ENCODE measurements around the gene AURKB.

DNA sequence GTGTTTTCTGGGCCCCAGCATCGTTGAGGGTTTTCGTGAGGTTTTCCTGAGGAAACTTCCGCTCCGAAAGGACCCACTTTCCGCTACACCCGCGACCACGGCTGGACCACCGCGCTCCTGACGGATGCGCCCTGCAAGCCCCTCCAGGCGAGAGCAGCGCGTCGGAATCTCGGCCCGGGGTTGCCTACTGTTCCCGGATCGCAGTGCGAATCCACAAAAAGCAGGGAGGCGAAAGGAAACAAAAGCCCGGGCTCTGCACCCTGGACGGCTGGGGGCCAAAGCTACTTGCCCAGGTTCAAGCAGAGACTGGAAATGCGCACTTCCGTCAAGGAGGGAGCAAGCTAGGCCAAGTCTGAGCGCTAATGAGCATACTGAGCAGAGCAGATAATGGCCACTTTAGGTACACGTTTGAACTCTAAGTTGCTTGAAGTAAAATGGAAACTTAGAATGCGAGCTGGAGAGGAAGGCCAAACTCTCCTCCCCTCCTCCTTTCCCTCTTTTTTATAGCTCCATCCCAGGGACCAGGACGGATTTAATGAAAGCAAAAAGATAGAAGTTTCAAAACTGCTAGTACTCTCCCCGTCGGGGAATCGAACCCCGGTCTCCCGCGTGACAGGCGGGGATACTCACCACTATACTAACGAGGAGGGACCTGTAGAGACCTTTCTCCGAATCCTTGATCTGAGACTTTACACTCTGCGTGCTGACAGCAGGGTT, 11.4 kb upstream of the AURKB start:
- TF ChIP-seq, protein P1, sequence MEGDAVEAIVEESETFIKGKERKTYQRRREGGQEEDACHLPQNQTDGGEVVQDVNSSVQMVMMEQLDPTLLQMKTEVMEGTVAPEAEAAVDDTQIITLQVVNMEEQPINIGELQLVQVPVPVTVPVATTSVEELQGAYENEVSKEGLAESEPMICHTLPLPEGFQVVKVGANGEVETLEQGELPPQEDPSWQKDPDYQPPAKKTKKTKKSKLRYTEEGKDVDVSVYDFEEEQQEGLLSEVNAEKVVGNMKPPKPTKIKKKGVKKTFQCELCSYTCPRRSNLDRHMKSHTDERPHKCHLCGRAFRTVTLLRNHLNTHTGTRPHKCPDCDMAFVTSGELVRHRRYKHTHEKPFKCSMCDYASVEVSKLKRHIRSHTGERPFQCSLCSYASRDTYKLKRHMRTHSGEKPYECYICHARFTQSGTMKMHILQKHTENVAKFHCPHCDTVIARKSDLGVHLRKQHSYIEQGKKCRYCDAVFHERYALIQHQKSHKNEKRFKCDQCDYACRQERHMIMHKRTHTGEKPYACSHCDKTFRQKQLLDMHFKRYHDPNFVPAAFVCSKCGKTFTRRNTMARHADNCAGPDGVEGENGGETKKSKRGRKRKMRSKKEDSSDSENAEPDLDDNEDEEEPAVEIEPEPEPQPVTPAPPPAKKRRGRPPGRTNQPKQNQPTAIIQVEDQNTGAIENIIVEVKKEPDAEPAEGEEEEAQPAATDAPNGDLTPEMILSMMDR (conservative IDR thresholded peaks at IDR 0.05; ENCODE audit: low read depth, low read length) = no peak
- no peak for TF ChIP-seq EZH2 (IDR thresholded peaks at IDR 0.05; ENCODE audit: borderline replicate concordance, low read depth, low read length, poor library complexity, severe bottlenecking)

Data from A673 (cell line).